Skeletal muscle satellite cell (primary cell): Measurements from ENCODE around the gene SPANXA1. TPM values are rescaled to one million over a fixed set of nuclear protein-coding genes. Genes with fewer than 3 reads are reported as not detected.
"Not testable (repeated sequence)": the region's sequence is repeated elsewhere in the genome, so short reads cannot be mapped to it uniquely, and the experiment has no call there.

ENCODE experiments used
- H3K27me3 ChIP-seq: 2 replicates; pipeline ENCODE4 v1.7.0; 2013; ENCODE audit warnings: low read length; ENCODE audit not compliant: control insufficient read depth, insufficient read depth
- H3K36me3 ChIP-seq: 2 replicates; pipeline ENCODE4 v1.7.0; 2013; ENCODE audit warnings: mild to moderate bottlenecking, control low read depth, low read length; ENCODE audit not compliant: insufficient read depth
- H3K4me1 ChIP-seq: 2 replicates; pipeline ENCODE4 v1.7.0; 2013; ENCODE audit warnings: low read length; ENCODE audit not compliant: control insufficient read depth, insufficient read depth
- H3K4me2 ChIP-seq: 2 replicates; pipeline ENCODE4 v1.7.0; 2013; ENCODE audit warnings: mild to moderate bottlenecking, low read length
- H3K4me3 ChIP-seq: 2 replicates; pipeline ENCODE4 v1.7.0; 2013; ENCODE audit warnings: low read length
- H3K9ac ChIP-seq: 2 replicates; pipeline ENCODE4 v1.7.0; 2013; ENCODE audit warnings: mild to moderate bottlenecking, low read depth, low read length, moderate library complexity
- H3K9me3 ChIP-seq: replicated peaks from 2 replicates; pipeline ENCODE4 v1.7.0; 2013; ENCODE audit warnings: mild to moderate bottlenecking, control low read depth, low read length
- total RNA-seq: library from RNA; depleted of rRNA; stranded (reverse); fragments of >200 nt; gene quantifications from 2 replicates; pipeline ENCODE4 v1.2.3, GENCODE V29; 2012; rRNA removed

The SPANXA1 gene
- not detected in 2 replicates for total RNA-seq

GRCh38 chrX:141584638-141585037 is at the start of gene SPANXA1:
Gene SPANXA1, minus strand, starts transcription at chrX:141584738. Its CDS starts 60 bp downstream, at chrX:141584678.
- not testable (repeated sequence) for H3K4me2 ChIP-seq, H3K4me3 ChIP-seq, H3K36me3 ChIP-seq, H3K27me3 ChIP-seq, H3K4me1 ChIP-seq, H3K9me3 ChIP-seq, H3K9ac ChIP-seq

- Histone ChIP-seq H3K4me1 (no peaks in the 10 kb centered on the region), H3K9ac (no peak overlapping the region), H3K9me3 (no peaks in the 10 kb centered on the region), H3K36me3 (no peaks in the 10 kb centered on the region), H3K4me2 (no peak overlapping the region), H3K4me3 (no peak overlapping the region), H3K27me3 (no peaks in the 10 kb centered on the region)
Measured at GRCh38 chrX:141632124-141632523, 47.6 kb upstream of the SPANXA1 start.

DNA sequence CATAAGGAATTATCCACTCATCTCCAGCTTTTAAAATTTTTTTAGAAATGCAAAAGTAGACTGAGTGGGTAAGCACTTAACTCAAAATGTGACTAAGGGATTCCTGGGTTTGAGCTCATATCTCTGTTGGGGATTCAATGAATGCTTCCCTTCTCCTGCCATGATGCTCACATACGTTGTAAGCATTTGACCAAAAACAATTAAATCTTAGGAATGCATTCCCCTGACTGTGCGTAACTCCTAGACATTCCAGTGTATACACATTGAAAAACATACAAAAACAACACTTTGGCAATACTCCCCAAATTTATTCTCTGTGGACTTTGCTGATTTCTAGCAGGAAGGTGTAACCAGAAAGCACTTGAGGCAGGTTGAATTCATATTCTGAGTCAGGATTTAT is 34.8 kb upstream of the SPANXA1 start:
- Histone ChIP-seq H3K27me3 (no peaks in the 10 kb centered on the region), H3K9me3 (no peaks in the 10 kb centered on the region), H3K4me1 (no peaks in the 10 kb centered on the region), H3K9ac (no peak overlapping the region), H3K4me3 (no peak overlapping the region), H3K36me3 (no peaks in the 10 kb centered on the region), H3K4me2 (no peak overlapping the region)

- Histone ChIP-seq H3K9ac (no peak overlapping the region), H3K36me3 (no peaks in the 10 kb centered on the region), H3K27me3 (no peaks in the 10 kb centered on the region), H3K4me3 (no peak overlapping the region), H3K4me2 (no peak overlapping the region), H3K4me1 (no peaks in the 10 kb centered on the region), H3K9me3 (no peaks in the 10 kb centered on the region)
Measured at GRCh38 chrX:141609111-141609510, 24.6 kb upstream of the SPANXA1 start.

DNA sequence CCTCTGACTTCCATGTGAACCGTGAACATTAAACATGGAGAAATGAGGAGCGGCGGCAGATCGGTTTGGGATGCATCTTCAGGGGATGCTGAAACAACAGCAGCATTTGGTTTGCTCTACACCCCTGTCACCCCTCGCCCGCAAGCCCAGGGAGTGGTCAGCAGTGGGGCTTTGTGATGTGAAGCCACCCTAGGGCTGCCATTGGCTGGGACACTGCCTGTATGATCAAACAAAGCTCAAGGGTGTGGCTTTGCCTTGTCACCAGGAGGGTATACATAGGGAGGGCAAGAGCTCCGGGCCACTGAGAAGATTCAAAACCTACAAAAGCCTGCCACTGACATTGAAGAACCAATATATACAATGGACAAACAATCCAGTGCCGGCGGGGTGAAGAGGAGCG is 4.9 kb upstream of the SPANXA1 start, which contains the start of gene SPANXA2:
TSS of gene SPANXA2 (plus strand) at position 301 of the 400 bp plus-strand sequence. CDS start at position 361, 60 bp downstream.
- H3K9me3 ChIP-seq, H3K4me1 ChIP-seq, H3K4me3 ChIP-seq, H3K36me3 ChIP-seq, H3K27me3 ChIP-seq, H3K9ac ChIP-seq, H3K4me2 ChIP-seq: not testable (repeated sequence)

- not testable (repeated sequence) for H3K4me1 ChIP-seq, H3K36me3 ChIP-seq, H3K9ac ChIP-seq, H3K4me2 ChIP-seq, H3K9me3 ChIP-seq, H3K27me3 ChIP-seq, H3K4me3 ChIP-seq
Measured at GRCh38 chrX:141542551-141542950, 42.0 kb downstream of the SPANXA1 start.
